Vagina (tissue), 2 donors: ENCODE results near the gene SLC30A2. TPM values are rescaled to one million over a fixed set of nuclear protein-coding genes. Genes with fewer than 3 reads are reported as not detected.

Source experiments
- DNase-seq, 2 donors: peaks; one replicate each; pipeline ENCODE4 v3.0.0-alpha.2; 2017; ENCODE audit errors: extremely low spot score in 2 of 2
- H3K27ac ChIP-seq: fragments of 200-600 bp; sonication (generic); one replicate; pipeline ENCODE4 v1.5.1; 2019
- H3K27me3 ChIP-seq: fragments of 200-600 bp; sonication (generic); one replicate; pipeline ENCODE4 v1.5.1; 2019
- H3K36me3 ChIP-seq, 2 donors: fragments of 200-600 bp; sonication (generic); one replicate each; pipeline ENCODE4 v1.5.1; 2017 to 2019
- H3K4me1 ChIP-seq: fragments of 200-600 bp; sonication (generic); one replicate; pipeline ENCODE4 v1.5.1; 2019
- H3K4me3 ChIP-seq, 2 donors: fragments of 200-600 bp; sonication (generic); 1 replicate in 1 of 2; 2 replicates in 1 of 2; pipeline ENCODE4 v1.5.1; 2016 to 2019
- H3K9me3 ChIP-seq: fragments of 200-600 bp; sonication (generic); one replicate; pipeline ENCODE4 v1.5.1; 2019
- CTCF ChIP-seq, 3 experiments: fragments of 450-650 bp in 2 of 3; fragments of 200-600 bp in 1 of 3; sonication (generic) in 1 of 3; IDR thresholded peaks; one replicate each; pipeline ENCODE4 v1.5.1; 2017 to 2019; ENCODE audit warnings: antibody characterized with exemption in 3 of 3, mild to moderate bottlenecking in 2 of 3, moderate library complexity in 2 of 3
- POLR2A ChIP-seq, 2 donors: fragments of 450-650 bp; IDR thresholded peaks; one replicate each; pipeline ENCODE4 v1.6.1; 2017; ENCODE audit warnings: antibody characterized with exemption in 2 of 2, mild to moderate bottlenecking in 2 of 2, moderate library complexity in 2 of 2
- POLR2AphosphoS5 ChIP-seq, 2 donors: sonication (generic); formaldehyde crosslinking; IDR thresholded peaks; one replicate each; pipeline ENCODE4 v1.9.0; 2017; ENCODE audit warnings: antibody characterized with exemption in 2 of 2, mild to moderate bottlenecking in 2 of 2, low read depth in 1 of 2; ENCODE audit not compliant: insufficient read depth in 1 of 2
- intact Hi-C: fragments of 100-400 bp; cut with DNase I; formaldehyde crosslinking; loops from one replicate; pipeline ENCODE4 v1.15.1; 2023
- total RNA-seq: library from RNA; depleted of rRNA; stranded (reverse); fragments of >200 nt; gene quantifications from one replicate; pipeline ENCODE4 v1.2.3, GENCODE V29; 2016

Gene SLC30A2
- total RNA-seq, 1 donor from 2014 or later = not detected

- Histone ChIP-seq H3K27ac (no peak overlapping the region), H3K4me1 (no peaks in the 10 kb centered on the region), H3K4me3 (no peak overlapping the region), H3K36me3 (no peaks in the 10 kb centered on the region), H3K27me3 (no peaks in the 10 kb centered on the region), H3K9me3 (no peaks in the 10 kb centered on the region)
- TF ChIP-seq CTCF (IDR thresholded peaks at IDR 0.05) (no peak), POLR2A (IDR thresholded peaks at IDR 0.05) (no peak), POLR2AphosphoS5 (IDR thresholded peaks at IDR 0.05; ENCODE audit: insufficient read depth in 1 of 2, low read depth in 1 of 2) (no peak)
- DNase-seq = no peak
- intact Hi-C loops = no loop called here
Measured at GRCh38 chr1:26060832-26061574, 15.1 kb upstream of the SLC30A2 start.

GRCh38 chr1:26059906-26060305, 14.0 kb upstream of the SLC30A2 start:
- H3K27me3 ChIP-seq = no peaks in the 10 kb centered on the region
- TF ChIP-seq CTCF (IDR thresholded peaks at IDR 0.05) (no peak), POLR2A (IDR thresholded peaks at IDR 0.05) (no peak), POLR2AphosphoS5 (IDR thresholded peaks at IDR 0.05; ENCODE audit: insufficient read depth in 1 of 2, low read depth in 1 of 2) (no peak)
- no peaks in the 10 kb centered on the region for H3K4me1 ChIP-seq
- H3K4me3 ChIP-seq = no peak overlapping the region
- DNase-seq = no peak
- intact Hi-C loops = no loop called here
- H3K36me3 ChIP-seq = no peaks in the 10 kb centered on the region
- H3K27ac ChIP-seq = no peak overlapping the region
- no peaks in the 10 kb centered on the region for H3K9me3 ChIP-seq

- no peak for DNase-seq
- intact Hi-C loops = no loop called here
- TF ChIP-seq CTCF (IDR thresholded peaks at IDR 0.05) (no peak), POLR2A (IDR thresholded peaks at IDR 0.05) (no peak), POLR2AphosphoS5 (IDR thresholded peaks at IDR 0.05; ENCODE audit: insufficient read depth in 1 of 2, low read depth in 1 of 2) (no peak)
- no peak overlapping the region for H3K4me3 ChIP-seq
- H3K9me3 ChIP-seq = no peaks in the 10 kb centered on the region
- no peaks in the 10 kb centered on the region for H3K36me3 ChIP-seq
- no peaks in the 10 kb centered on the region for H3K27me3 ChIP-seq
- no peak overlapping the region for H3K27ac ChIP-seq
- no peaks in the 10 kb centered on the region for H3K4me1 ChIP-seq
Measured at GRCh38 chr1:26058052-26058595, 12.2 kb upstream of the SLC30A2 start.

GRCh38 chr1:26057189-26057588, 11.3 kb upstream of the SLC30A2 start:
- TF ChIP-seq POLR2AphosphoS5 (IDR thresholded peaks at IDR 0.05; ENCODE audit: insufficient read depth in 1 of 2, low read depth in 1 of 2) = no peak
- no peak for TF ChIP-seq POLR2A (IDR thresholded peaks at IDR 0.05)
- no peak for TF ChIP-seq CTCF (IDR thresholded peaks at IDR 0.05)
- intact Hi-C loops = no loop called here

GRCh38 chr1:26055041-26055440, 9.1 kb upstream of the SLC30A2 start:
- no peak overlapping the region for H3K27ac ChIP-seq
- no peaks in the 10 kb centered on the region for H3K4me1 ChIP-seq
- H3K36me3 ChIP-seq = no peaks in the 10 kb centered on the region
- intact Hi-C loops = no loop called here
- no peaks in the 10 kb centered on the region for H3K27me3 ChIP-seq
- no peaks in the 10 kb centered on the region for H3K9me3 ChIP-seq
- DNase-seq = no peak
- no peak overlapping the region for H3K4me3 ChIP-seq
- TF ChIP-seq CTCF (IDR thresholded peaks at IDR 0.05) (no peak), POLR2A (IDR thresholded peaks at IDR 0.05) (no peak), POLR2AphosphoS5 (IDR thresholded peaks at IDR 0.05; ENCODE audit: insufficient read depth in 1 of 2, low read depth in 1 of 2) (no peak)

More at GRCh38 chr1:26057189-26057588, 11.3 kb upstream of the SLC30A2 start:
- Histone ChIP-seq H3K4me3 (no peak overlapping the region), H3K27me3 (no peaks in the 10 kb centered on the region), H3K36me3 (no peaks in the 10 kb centered on the region), H3K27ac (no peak overlapping the region), H3K4me1 (no peaks in the 10 kb centered on the region), H3K9me3 (no peaks in the 10 kb centered on the region)
- no peak for DNase-seq
